GM04503 (cell line): ENCODE data around the gene ZBTB17.
"Not testable (repeated sequence)": the region's sequence is repeated elsewhere in the genome, so short reads cannot be mapped to it uniquely, and the experiment has no call there.

Experiments used
- DNase-seq: peaks from one replicate; pipeline ENCODE4 v3.0.0-alpha.2; 2012; ENCODE audit warnings: low read depth

ZBTB17 gene

DNA sequence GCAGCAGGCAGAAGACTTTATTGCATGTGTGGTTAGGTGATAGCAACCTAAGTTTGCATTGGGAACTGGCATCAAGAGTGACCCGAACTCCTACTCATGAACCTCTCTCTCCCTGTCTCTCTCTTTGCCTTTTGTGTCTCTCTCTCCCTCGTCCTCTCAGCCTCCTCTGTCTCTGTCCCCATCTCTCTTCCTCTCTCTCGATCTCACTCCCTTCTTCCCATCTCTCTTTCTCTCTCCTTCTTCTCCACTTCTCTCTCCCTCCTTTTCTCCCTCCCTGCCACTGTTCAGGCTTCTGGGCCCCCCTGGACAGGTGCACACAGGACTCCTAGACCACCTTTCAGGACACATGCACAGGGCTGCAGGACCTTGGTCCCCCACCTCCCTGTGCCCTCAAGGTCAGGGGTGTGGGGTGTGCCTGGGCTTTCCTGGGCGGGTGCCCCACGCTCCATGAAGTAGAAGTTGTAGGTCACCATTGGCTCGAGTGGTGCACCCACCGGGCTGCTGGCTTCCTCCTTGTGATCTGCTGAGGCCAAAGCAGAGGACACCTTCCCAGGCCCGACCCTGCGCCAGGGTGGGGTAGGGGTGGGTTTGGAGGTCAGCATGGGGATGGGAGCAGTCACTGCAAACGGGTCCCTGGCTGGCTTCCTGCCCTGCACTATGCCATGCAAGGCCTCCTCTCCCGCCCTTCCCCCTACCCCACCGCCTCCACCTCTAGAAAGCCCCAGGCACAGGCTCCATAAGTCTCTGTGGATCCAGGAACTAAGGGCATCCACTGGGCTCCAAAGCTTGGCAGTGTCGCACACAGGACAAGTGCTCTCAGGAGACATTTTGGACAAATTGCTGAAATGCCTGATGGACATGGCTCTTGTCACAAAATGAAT lies 13.2 kb upstream of the ZBTB17 start:
- no peak for DNase-seq

GRCh38 chr1:15985611-15986297 lies 9.9 kb upstream of the ZBTB17 start:
- DNase-seq = no peak

- no peak for DNase-seq
Observed at GRCh38 chr1:15983275-15983674, 7.4 kb upstream of the ZBTB17 start.

- DNase-seq = no peak
Observed at GRCh38 chr1:15981679-15982078, 5.8 kb upstream of the ZBTB17 start.

GRCh38 chr1:15977947-15978346 lies 2.0 kb upstream of the ZBTB17 start:
- DNase-seq = not testable (repeated sequence)

GRCh38 chr1:15975358-15975804 lies 520 bp downstream of the ZBTB17 start:
- DNase-seq = no peak

DNA sequence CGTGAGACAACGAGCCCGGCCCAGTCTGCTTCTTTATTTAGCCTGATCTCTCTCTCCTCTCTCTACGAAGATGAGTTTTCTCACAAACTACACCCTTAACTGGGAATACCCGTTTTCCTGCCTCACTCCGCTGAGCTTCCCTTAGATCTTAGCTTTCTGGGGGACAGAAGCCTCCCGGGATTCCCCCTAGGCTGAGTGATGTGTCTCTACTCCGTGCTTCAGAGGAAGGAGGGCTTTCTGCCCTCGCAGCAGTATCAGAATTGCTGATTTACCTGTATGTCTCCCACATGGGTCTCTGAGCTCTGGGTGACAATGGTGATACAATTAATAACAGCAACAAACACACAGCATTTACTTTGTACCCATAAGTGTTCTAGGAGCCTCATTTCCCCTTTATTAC lies 1.0 kb downstream of the ZBTB17 start:
- no peak for DNase-seq

DNA sequence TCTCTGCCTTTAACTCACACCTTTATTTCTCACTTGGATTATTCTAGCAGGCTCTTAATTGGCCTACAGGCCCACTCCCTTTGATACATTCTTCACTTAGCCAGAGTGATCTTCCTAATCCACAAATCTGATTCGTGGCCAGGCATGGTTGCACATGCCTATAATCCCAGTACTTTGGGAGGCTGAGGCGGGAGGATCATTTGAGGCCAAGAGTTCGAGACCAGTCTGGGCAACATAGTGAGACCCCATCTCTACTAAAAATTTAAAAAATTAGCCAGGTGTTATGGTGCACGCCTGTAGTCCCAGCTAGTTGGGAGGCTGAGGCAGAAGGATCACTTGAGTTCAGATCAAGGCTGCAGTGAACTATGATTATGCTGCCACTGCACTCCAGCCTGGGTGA lies 2.1 kb downstream of the ZBTB17 start:
- no peak for DNase-seq

DNA sequence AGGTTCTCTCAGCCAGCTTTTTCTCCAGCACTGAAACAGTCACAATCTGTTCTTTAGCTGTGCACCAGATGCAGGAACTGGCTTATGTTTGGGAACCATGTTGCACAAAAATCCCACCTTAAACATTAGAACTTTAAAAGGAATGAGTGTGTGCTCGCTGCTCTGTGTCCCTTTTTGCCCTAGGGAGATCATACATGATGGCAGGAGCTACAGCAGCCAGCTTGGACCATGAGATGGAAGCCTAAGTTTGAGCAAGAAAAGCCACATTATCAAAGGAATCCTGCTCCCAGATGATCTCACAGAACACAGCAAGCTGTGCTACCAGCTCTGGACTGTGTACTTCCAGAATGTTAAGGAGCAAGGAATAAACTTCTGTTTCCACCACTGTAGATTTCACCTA lies 3.5 kb downstream of the ZBTB17 start:
- DNase-seq = no peak

- DNase-seq = no peak
Observed at GRCh38 chr1:15970911-15971310, 5.0 kb downstream of the ZBTB17 start.

- DNase-seq = no peak
Observed at GRCh38 chr1:15969321-15969880, 6.5 kb downstream of the ZBTB17 start.

GRCh38 chr1:15968172-15968571 lies 7.7 kb downstream of the ZBTB17 start:
- no peak for DNase-seq

- no peak for DNase-seq
Observed at GRCh38 chr1:15966956-15967344, 9.0 kb downstream of the ZBTB17 start.

- DNase-seq = no peak
Observed at GRCh38 chr1:15966081-15966955, 9.6 kb downstream of the ZBTB17 start.

GRCh38 chr1:15965228-15965767 lies 10.6 kb downstream of the ZBTB17 start:
- DNase-seq = no peak

DNA sequence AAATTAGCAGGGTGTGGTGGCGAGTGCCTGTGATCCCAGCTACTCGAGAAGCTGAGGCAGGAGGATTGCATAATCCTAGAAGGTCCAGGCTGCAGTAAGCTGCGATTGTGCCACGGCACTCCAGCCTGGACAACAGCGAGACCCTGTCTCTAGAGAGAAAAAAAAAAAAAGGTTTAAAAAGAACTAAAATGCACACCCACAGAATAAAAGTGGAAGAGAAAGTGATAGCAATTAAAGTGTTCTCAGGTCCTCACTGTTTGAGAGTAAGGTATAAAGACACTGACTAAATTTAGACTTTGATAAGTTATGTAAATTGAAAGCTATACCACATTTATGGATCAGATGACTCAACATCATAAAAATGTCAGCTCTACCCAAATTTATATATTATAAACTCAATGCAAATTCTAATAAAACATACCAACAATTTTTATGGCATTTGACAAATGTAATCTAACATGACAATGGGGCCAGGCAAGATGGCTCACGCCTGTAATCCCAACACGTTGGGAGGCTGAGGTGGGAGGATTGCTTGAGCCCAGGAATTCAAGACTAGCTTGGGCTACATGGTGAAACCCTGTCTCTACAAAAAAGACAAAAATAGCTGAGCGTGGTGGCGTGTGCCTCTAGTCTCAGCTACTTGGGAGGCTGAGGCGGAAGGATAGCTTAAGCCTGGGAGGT lies 11.8 kb downstream of the ZBTB17 start:
- DNase-seq = no peak

- DNase-seq = no peak
Observed at GRCh38 chr1:15963363-15963967, 12.4 kb downstream of the ZBTB17 start.

GRCh38 chr1:15962671-15963362 lies 13.1 kb downstream of the ZBTB17 start:
- no peak for DNase-seq

DNA sequence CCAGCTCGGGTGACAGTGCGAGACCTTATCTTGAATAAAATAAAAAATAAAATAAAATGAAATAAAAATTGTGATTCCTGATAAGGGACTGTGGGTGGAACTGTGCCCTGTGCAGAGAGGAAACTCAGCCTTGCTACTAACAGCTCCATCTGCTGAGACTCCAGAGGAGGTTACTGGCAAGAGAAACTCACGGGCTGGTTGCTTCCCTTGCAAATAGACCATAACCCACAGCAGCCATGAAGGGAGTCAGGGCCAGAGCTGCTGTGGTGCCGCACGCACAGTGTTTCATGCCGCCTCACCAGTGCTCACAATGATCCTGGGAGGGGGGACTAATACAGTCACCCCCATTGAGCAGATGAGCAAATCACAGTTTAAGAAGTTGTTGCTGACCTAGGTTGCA lies 13.7 kb downstream of the ZBTB17 start:
- no peak for DNase-seq

DNA sequence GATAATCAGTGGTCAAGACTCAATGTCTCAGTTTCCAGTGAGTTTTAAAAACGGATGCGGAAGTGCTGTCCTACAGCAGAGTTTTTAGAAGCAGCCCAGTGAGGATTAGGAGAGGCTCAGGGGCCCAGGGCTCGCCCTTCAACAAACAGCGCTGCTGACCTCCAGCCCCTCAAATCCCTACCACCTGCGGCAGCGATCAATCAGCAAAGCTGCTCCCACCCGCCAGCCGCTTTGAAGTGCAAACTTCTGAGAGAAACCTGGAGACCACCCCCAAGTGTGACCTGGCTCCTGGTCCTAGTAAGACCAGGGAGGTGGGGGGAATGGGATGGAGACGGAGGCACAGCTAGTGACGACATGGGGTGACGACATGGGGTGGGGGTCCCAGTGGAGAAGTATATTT lies 14.4 kb downstream of the ZBTB17 start:
- DNase-seq = no peak
